Stimulated activated naive CD4-positive, alpha-beta T cell treated with Interleukin-2 at 50 U/mL for 16 hours (primary cell): Measurements from ENCODE around the gene EEF1A1.
"Not testable (repeated sequence)": the region's sequence is repeated elsewhere in the genome, so short reads cannot be mapped to it uniquely, and the experiment has no call there.

Experiments used
- DNase-seq: peaks from one replicate; lab custom pipeline; 2025; lab: John Stamatoyannopoulos, UW

EEF1A1 gene

GRCh38 chr6:73520688-73521350, at the start of gene EEF1A1:
EEF1A1 (minus strand) TSS chr6:73521032; CDS start chr6:73520026, 1,006 bp downstream.
- peak; percentile 100 for DNase-seq

GRCh38 chr6:73569121-73569520, 48.3 kb upstream of the EEF1A1 start:
- DNase-seq, result no peak

DNA sequence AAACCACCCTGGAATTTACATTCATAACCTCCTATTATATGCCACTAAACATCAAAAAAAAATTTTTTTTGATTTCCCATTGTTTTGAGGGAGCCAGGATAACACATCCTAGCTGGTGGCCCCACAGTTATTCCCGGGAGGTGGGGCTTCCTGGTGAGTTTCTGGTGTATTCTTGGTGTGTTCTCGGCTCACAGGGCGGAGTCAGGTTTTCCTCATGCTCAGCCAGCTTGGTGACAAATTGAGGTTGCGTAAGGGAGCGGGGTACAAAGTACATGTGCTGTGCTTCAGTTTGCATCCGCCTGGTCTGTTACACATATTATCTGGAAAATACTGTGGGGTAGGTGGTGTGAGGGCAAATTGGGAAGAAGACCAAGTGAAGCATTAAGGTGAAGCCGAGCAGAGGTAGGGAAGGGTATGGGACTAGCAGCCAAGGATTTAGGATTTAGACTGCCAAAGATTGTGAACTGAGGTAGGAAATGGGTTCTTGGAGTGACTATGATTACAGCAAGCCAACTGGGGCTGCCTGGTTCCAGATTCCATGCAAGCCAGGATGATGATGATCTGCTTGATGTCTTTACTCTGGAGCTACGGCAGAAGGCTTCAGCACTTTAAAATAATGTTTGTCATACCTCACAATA, 46.2 kb upstream of the EEF1A1 start:
- DNase-seq, result no peak

DNA sequence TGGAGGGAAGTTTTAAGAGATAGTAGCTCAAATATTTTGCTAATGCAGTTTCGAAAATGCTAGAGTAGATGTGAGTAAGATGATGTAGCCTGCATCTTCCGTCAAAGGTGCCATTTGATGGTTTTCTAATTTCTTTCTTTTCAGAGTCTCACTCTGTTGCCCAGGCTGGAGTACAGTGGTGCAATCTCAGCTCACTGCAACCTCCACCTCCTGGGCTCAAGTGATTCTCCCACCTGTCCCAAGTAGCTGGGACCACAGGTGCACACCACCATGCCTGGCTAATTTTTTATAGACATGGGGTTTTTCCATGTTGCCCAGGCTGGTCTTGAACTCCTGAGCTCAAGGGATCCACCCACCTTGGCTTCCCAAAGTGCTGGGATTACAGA, 45.6 kb upstream of the EEF1A1 start:
- DNase-seq, result not testable (repeated sequence)

GRCh38 chr6:73565767-73566485, 45.1 kb upstream of the EEF1A1 start:
- DNase-seq, result no peak

DNA sequence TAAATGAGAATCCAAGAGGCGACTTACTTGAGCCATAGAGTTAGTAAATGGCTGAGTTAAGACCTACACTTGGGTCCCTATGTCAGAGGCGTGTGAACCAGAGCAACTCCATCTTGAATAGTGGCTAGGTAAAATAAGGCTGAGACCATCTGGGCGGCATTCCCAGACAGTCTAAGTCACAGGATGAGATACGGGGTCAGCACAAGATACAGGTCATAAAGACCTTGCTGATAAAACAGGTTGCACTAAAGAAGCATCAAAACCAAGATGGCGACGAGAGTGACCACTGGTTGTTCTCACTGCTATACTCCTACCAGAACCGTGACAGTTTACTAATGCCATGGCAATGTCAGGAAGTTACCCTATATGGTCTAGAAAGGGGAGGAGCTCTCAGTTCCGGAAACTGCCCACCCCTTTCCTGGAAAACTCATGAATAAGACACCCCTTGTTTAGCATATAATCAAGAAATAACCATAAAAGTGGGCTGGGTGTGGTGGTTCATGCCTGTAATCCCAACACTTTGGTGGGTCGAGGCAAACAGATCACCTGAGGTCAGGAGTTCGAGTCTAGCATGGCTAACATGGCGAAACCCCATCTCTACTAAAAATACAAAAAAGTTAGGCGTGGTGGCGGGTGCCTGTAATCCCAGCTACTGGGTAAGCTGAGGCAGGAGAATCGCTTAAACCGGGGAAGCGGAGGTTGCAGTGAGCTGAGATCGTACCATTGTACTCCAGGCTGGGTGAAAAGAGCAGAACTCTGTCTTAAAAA, 43.9 kb upstream of the EEF1A1 start:
- DNase-seq, result no peak

DNA sequence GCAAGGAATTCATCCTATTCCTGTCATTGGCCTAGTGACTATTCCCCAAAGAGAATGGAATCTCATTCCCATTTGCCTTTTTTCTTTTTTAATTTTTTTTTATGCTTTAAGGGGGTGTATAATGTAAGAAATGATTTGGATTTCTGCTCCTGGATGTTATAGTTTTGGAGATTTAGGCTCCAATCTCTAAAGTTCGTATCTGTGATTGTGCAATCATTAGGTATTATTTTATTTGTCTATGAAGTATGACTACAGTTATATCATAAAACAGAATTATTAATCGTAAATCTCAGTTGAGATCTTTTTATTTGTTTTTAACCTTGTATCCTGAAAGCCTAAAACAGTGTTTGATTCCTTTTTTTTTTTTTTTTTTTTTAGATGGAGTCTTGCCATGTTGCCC, 41.7 kb upstream of the EEF1A1 start:
- DNase-seq, result no peak

GRCh38 chr6:73560853-73561407, 40.1 kb upstream of the EEF1A1 start:
- no peak for DNase-seq

GRCh38 chr6:73560182-73560732, 39.4 kb upstream of the EEF1A1 start:
- DNase-seq, result no peak

DNA sequence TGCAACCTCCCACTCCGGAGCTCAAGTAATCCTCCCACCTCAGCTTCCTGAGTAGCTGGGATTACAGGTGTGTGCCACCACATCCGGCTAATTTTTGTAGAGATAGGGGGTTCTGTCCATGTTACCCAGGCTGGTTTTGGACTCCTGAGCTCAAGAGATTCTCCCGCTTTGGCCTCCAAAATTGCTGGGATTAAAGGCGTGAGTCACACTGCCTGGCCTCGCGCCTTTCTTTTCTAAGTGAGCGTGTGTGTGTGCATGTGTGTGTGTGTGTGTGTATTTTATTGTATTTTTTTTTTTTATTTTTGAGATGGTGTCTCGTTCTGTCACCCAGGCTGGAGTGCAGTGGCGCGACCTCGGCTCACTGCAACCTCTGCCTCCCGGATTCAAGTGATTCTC, 38.6 kb upstream of the EEF1A1 start:
- DNase-seq, result not testable (repeated sequence)

- DNase-seq, result no peak
Observed at GRCh38 chr6:73558624-73559398, 38.0 kb upstream of the EEF1A1 start.

GRCh38 chr6:73556836-73557235, 36.0 kb upstream of the EEF1A1 start:
- no peak for DNase-seq

- not testable (repeated sequence) for DNase-seq
Observed at GRCh38 chr6:73555380-73555949, 34.6 kb upstream of the EEF1A1 start.

DNA sequence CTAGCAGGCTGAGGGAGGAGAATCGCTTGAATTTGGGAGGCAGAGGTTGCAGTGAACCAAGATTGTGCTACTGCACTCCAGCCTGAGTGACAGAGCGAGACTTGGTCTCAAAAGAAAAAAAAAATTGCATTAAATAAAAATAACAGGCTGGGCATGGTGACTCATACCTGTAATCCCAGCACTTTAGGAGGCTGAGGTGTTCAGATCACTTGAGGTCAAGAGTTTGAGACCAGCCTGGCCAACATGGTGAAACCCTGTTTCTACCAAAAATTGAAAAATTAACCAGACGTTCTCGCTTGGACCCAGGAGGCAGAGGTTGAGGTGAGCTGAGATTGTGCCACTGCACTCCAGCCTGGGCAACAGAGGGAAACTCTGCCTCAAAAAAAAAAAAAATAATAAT, 30.3 kb upstream of the EEF1A1 start:
- not testable (repeated sequence) for DNase-seq

DNA sequence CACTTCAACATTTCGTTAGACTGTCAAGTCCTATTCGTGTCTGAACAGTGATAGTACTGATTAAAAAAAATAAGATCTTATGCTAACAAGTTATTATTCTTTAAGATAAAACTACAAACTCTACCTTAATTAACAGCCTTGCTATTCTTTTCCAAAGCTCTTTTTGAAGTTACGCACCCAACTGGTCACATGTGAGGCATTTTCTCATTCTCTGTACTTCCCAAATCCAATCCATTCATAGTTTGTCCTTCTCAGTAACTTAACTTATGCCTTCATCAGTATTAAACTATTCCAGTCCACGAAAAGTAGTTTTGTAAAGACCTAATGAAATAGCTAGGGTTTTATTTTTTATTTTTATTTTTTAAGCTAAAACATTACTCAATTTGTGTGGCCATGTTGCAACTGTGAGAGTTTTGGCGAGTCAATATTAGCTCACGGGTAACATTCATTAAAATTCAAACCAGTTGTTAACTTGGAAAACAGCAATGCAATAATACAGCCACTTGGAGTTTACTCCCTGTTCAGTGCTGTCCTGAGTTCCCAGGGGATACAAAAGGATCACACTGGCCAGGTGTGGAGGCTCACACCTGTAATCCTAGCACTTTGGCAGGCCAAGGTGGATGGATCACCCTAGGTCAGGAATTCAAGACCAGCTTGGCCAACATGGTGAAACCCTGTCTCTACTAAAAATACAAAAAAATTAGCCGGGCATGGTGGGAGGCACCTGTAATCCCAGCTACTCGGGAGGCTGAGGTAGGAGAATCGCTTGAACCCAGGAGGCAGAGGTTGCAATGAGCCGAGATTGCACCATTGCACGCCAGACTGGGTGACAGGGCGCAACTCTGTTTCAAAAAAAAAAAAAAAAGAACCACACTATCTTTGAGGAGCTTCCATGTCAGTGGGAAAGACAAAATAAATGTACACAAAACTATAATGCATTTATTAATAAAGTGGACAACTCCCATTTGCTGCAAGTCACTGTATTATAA, 27.9 kb upstream of the EEF1A1 start:
- DNase-seq, result no peak

DNA sequence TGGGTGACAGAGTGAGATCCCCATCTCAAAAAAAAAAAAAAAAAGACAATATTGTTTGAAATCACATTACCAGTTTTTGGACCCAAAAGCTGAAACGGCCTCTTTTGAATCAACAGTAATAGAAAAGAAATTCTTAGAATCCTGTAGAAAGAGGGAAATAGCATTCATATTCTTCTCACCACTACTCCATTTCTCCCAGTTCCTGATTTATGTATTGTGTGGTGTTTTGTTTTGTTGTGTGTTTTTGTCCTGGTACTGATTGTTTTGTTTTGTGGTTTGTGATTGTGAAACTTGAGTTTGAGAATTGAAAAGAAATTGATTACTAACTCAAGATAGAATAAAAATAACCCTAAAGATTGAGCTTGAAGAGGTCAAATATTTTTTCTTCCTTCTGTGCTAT, 26.2 kb upstream of the EEF1A1 start:
- DNase-seq, result no peak

DNA sequence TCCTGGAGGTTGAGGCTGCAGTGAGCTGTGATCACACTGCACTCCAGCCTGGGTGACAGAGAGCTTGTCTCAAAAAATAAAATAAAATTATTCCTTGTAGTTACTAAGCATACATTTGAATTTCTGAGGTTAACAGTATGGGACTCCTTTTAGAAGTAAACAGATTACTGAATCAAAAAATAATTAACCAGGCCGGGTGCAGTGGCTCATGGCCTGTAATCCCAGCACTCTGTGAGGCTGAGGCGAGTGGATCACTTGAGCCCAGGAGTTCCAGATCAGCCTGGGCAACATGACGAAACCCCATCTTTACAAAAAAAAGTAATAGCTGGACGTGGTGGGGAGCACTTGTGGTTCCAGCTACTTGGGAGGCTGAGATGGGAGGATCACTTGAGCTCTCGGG, 22.1 kb upstream of the EEF1A1 start:
- no peak for DNase-seq

- DNase-seq, result not testable (repeated sequence)
Observed at GRCh38 chr6:73542481-73542880, 21.6 kb upstream of the EEF1A1 start.

GRCh38 chr6:73538116-73538779, 17.4 kb upstream of the EEF1A1 start:
- DNase-seq, result no peak
